H1 (cell line): ENCODE data around the gene PHACTR1. TPM values are rescaled to one million over a fixed set of nuclear protein-coding genes. Genes with fewer than 3 reads are reported as not detected.

Experiments
- CTCF ChIA-PET: fragments of 300-600 bp; sonication (Branson Sonifier 250); formaldehyde crosslinking; loops from one replicate; lab custom pipeline; 2021; ENCODE audit not compliant: partially characterized antibody; lab: Charles Lee
- POLR2A ChIA-PET: fragments of 300-600 bp; sonication (Branson Sonifier 250); formaldehyde crosslinking; loops from one replicate; lab custom pipeline; 2021; ENCODE audit warnings: inconsistent platforms; ENCODE audit not compliant: partially characterized antibody; lab: Charles Lee
- DNase-seq, 2 experiments: peaks; one replicate each; pipeline versions ENCODE4 v3.0.0 to v3.0.0-alpha.2; 2010 to 2022; ENCODE audit warnings: low spot score in 2 of 2, low read depth in 1 of 2, mixed read lengths in 1 of 2
- FAIRE-seq: peaks from 2 replicates; lab custom pipeline; 2011; peaks lifted over from hg19 to GRCh38; lab: Jason Lieb, UNC
- H2AFZ ChIP-seq: 2 replicates; pipeline ENCODE4 v1.8.1; 2012; ENCODE audit warnings: low read length, inconsistent platforms
- H2AK5ac ChIP-seq: 2 replicates; pipeline ENCODE4 v1.6.1; 2013; ENCODE audit warnings: low read depth, low read length
- H2BK120ac ChIP-seq: replicated peaks from 2 replicates; pipeline ENCODE3; 2013; ENCODE audit warnings: low read depth, low read length, inconsistent platforms
- H2BK12ac ChIP-seq: 2 replicates; pipeline ENCODE4 v1.6.1; 2013; ENCODE audit warnings: low read depth, low read length
- H2BK15ac ChIP-seq: 2 replicates; pipeline ENCODE4 v1.6.1; 2013; ENCODE audit warnings: low read length
- H2BK20ac ChIP-seq: 2 replicates; pipeline ENCODE4 v1.6.1; 2013; ENCODE audit warnings: low read length
- H2BK5ac ChIP-seq: 2 replicates; pipeline ENCODE4 v1.6.1; 2013; ENCODE audit warnings: low read depth, low read length
- H3K14ac ChIP-seq: 2 replicates; pipeline ENCODE4 v1.6.1; 2013; ENCODE audit warnings: inconsistent platforms; ENCODE audit not compliant: insufficient read length
- H3K18ac ChIP-seq: 2 replicates; pipeline ENCODE4 v1.6.1; 2013; ENCODE audit warnings: low read length; ENCODE audit errors: extremely low read depth
- H3K23ac ChIP-seq: 2 replicates; pipeline ENCODE4 v1.6.1; 2013; ENCODE audit warnings: inconsistent platforms; ENCODE audit not compliant: insufficient read length
- H3K23me2 ChIP-seq: 2 replicates; pipeline ENCODE4 v1.6.1; 2013; ENCODE audit warnings: low read depth, low read length
- H3K27ac ChIP-seq: 2 replicates; pipeline ENCODE4 v1.6.1; 2011; ENCODE audit warnings: low read depth, low read length, inconsistent platforms
- H3K27me3 ChIP-seq, 4 experiments: replicated peaks in 1 of 4; 1 replicate in 1 of 4; 2 replicates in 3 of 4; pipeline versions ENCODE4 v1.6.1 to v1.8.1; 2011 to 2013; ENCODE audit warnings: low read length in 3 of 4, mild to moderate bottlenecking in 3 of 4, inconsistent platforms in 2 of 4, mixed read lengths in 2 of 4, moderate library complexity in 1 of 4; ENCODE audit not compliant: control insufficient read depth in 3 of 4, insufficient read depth in 3 of 4; ENCODE audit errors: extremely low read depth in 1 of 4
- H3K36me3 ChIP-seq, 4 experiments: 2 replicates each; pipeline versions ENCODE4 v1.6.1 to v1.8.1; 2011 to 2013; ENCODE audit warnings: mild to moderate bottlenecking in 4 of 4, low read length in 3 of 4, moderate library complexity in 2 of 4, control low read depth in 1 of 4, inconsistent platforms in 1 of 4; ENCODE audit not compliant: insufficient read depth in 4 of 4, control insufficient read depth in 2 of 4
- H3K4ac ChIP-seq: replicated peaks from 2 replicates; pipeline ENCODE3; 2013; ENCODE audit warnings: low read length, low read depth, mixed read lengths, inconsistent platforms; ENCODE audit not compliant: insufficient read length
- H3K4me1 ChIP-seq, 4 experiments: replicated peaks in 1 of 4; 1 replicate in 1 of 4; 2 replicates in 3 of 4; pipeline versions ENCODE4 v1.6.1 to v1.8.1; 2011 to 2013; ENCODE audit warnings: low read length in 3 of 4, inconsistent platforms in 2 of 4, mixed read lengths in 1 of 4; ENCODE audit not compliant: insufficient read depth in 4 of 4, control insufficient read depth in 3 of 4
- H3K4me2 ChIP-seq, 2 experiments: 2 replicates each; pipeline versions ENCODE4 v1.6.1 to v1.8.1; 2011 to 2013; ENCODE audit warnings: low read depth in 2 of 2, low read length in 2 of 2, control low read depth in 1 of 2, inconsistent platforms in 1 of 2, mild to moderate bottlenecking in 1 of 2; ENCODE audit not compliant: insufficient read depth in 1 of 2
- H3K4me3 ChIP-seq, 4 experiments: fragments of 200-600, 300-600 bp in 1 of 4; sonication (generic), shearing (Covaris generic), sonication (Bioruptor Twin) in 1 of 4; 2 replicates each; pipeline versions ENCODE4 v1.5.1 to v1.8.1; 2011 to 2016; ENCODE audit warnings: low read length in 4 of 4, low read depth in 3 of 4, control low read depth in 2 of 4, inconsistent platforms in 2 of 4, mild to moderate bottlenecking in 2 of 4, mixed read lengths in 1 of 4, moderate library complexity in 1 of 4; ENCODE audit not compliant: insufficient read depth in 2 of 4; ENCODE audit errors: extremely low read depth in 1 of 4
- H3K56ac ChIP-seq: replicated peaks from 2 replicates; pipeline ENCODE3; 2013; ENCODE audit warnings: low read depth, mild to moderate bottlenecking, mixed read lengths, low read length, inconsistent platforms; ENCODE audit not compliant: insufficient read length
- H3K79me1 ChIP-seq: 2 replicates; pipeline ENCODE4 v1.6.1; 2013; ENCODE audit warnings: low read depth, low read length, control low read depth
- H3K79me2 ChIP-seq, 2 experiments: 2 replicates each; pipeline versions ENCODE4 v1.6.1 to v1.8.1; 2012 to 2013; ENCODE audit warnings: low read length in 2 of 2, mild to moderate bottlenecking in 2 of 2, inconsistent platforms in 1 of 2; ENCODE audit not compliant: insufficient read depth in 2 of 2, control insufficient read depth in 1 of 2
- H3K9ac ChIP-seq, 4 experiments: replicated peaks in 1 of 4; 1 replicate in 1 of 4; 2 replicates in 3 of 4; pipeline versions ENCODE4 v1.6.1 to v1.8.1; 2011 to 2013; ENCODE audit warnings: low read depth in 3 of 4, low read length in 3 of 4, control low read depth in 2 of 4, mild to moderate bottlenecking in 2 of 4, moderate library complexity in 2 of 4, inconsistent platforms in 1 of 4; ENCODE audit errors: extremely low read depth in 1 of 4
- H3K9me3 ChIP-seq, 2 experiments: 2 replicates each; pipeline versions ENCODE4 v1.6.1 to v1.8.1; 2012 to 2013; ENCODE audit warnings: mild to moderate bottlenecking in 2 of 2, moderate library complexity in 2 of 2, control low read depth in 1 of 2, inconsistent platforms in 1 of 2, low read depth in 1 of 2, low read length in 1 of 2, mixed read lengths in 1 of 2; ENCODE audit not compliant: insufficient read depth in 2 of 2
- H4K20me1 ChIP-seq, 2 experiments: replicated peaks in 1 of 2; 2 replicates each; pipeline versions ENCODE3 to v1.8.1; 2011 to 2013; ENCODE audit warnings: inconsistent platforms in 2 of 2, low read length in 2 of 2, mild to moderate bottlenecking in 1 of 2; ENCODE audit not compliant: insufficient read depth in 2 of 2, control insufficient read depth in 1 of 2
- H4K5ac ChIP-seq: 2 replicates; pipeline ENCODE4 v1.6.1; 2013; ENCODE audit warnings: low read length, low read depth, mixed read lengths, inconsistent platforms; ENCODE audit not compliant: insufficient read length
- H4K8ac ChIP-seq: 2 replicates; pipeline ENCODE4 v1.8.0; 2013; ENCODE audit warnings: mild to moderate bottlenecking, moderate library complexity, low read length, inconsistent platforms; ENCODE audit not compliant: insufficient read depth; ENCODE audit errors: extremely low read depth
- H4K91ac ChIP-seq: replicated peaks from 2 replicates; pipeline ENCODE3; 2013; ENCODE audit warnings: low read length, mixed read lengths, inconsistent platforms; ENCODE audit not compliant: insufficient read length
- ATF2 ChIP-seq: IDR thresholded peaks from 2 replicates; pipeline ENCODE4 v1.6.1; 2012; ENCODE audit warnings: low read length, inconsistent platforms
- ATF3 ChIP-seq: IDR thresholded peaks from 2 replicates; pipeline ENCODE4 v1.6.1; 2011; ENCODE audit warnings: low read depth, mild to moderate bottlenecking, low read length; ENCODE audit not compliant: insufficient read depth
- CREB1 ChIP-seq: IDR thresholded peaks from 2 replicates; pipeline ENCODE4 v1.6.1; 2012; ENCODE audit warnings: inconsistent platforms
- JUND ChIP-seq: IDR thresholded peaks from 2 replicates; pipeline ENCODE4 v1.6.1; 2011; ENCODE audit warnings: mild to moderate bottlenecking, improper control_type of control experiment, low read length
- RAD21 ChIP-seq, 2 experiments: IDR thresholded peaks in 1 of 2; conservative IDR thresholded peaks in 1 of 2; 2 replicates each; pipeline ENCODE4 v1.6.1; 2011; ENCODE audit warnings: low read depth in 2 of 2, low read length in 2 of 2, improper control_type of control experiment in 1 of 2, inconsistent platforms in 1 of 2, mild to moderate bottlenecking in 1 of 2, moderate library complexity in 1 of 2
- SIX5 ChIP-seq: IDR thresholded peaks from 2 replicates; pipeline ENCODE4 v1.6.1; 2011; ENCODE audit warnings: mild to moderate bottlenecking, low read depth, low read length
- SRF ChIP-seq: IDR thresholded peaks from 2 replicates; pipeline ENCODE4 v1.6.1; 2011; ENCODE audit warnings: mild to moderate bottlenecking, low read depth, low read length, moderate library complexity
- WGBS, 2 experiments: shearing (Covaris generic) in 1 of 2; methylation state at CpG; one replicate each; pipeline versions ENCODE4 v1.1.6 to v1.1.7; 2013 to 2015; ENCODE audit warnings: low lambda C conversion rate in 2 of 2, mixed read lengths in 2 of 2, inconsistent platforms in 1 of 2, low coverage in 1 of 2, missing lambda C conversion rate in 1 of 2; ENCODE audit not compliant: insufficient replicate concordance in 2 of 2, insufficient coverage in 1 of 2, insufficient read length in 1 of 2; ENCODE audit errors: extremely low coverage in 1 of 2, missing lambda C conversion rate in 1 of 2; 5-methylcytosine and 5-hydroxymethylcytosine counted together
- polyA plus RNA-seq, 7 experiments: library from polyadenylated mRNA; depleted of rRNA in 3 of 7; stranded (reverse) in 5 of 7; unstranded in 2 of 7; fragments of >200 nt in 5 of 7; fragments of 200-250 nt in 2 of 7; gene quantifications; 1 replicate in 5 of 7; 2 replicates in 1 of 7; 4 replicates in 1 of 7; pipeline versions ENCODE4 v1.2.1 to v1.2.3, GENCODE V29; 2011 to 2013; ENCODE audit warnings: missing spikeins in 2 of 7, mixed read lengths in 2 of 7
- total RNA-seq: library from RNA; stranded (reverse); fragmentation: NEBNext Ultra II Directional; extraction: Animal tissue kit (Norgen Biotek cat#: 25700); gene quantifications from 2 replicates; pipeline ENCODE4 v1.2.1, GENCODE V29; 2021

PHACTR1 gene
- total and polyA plus RNA-seq, 2 of the 8 experiments (the other 6 are each of a cell fraction or from before 2014, with no cell fraction given) = 3.9 to 17.1 TPM

GRCh38 chr6:13287104-13287503, 570.5 kb downstream of the PHACTR1 start:
- CTCF ChIA-PET = interaction anchor here (1.1 to 1.9 kb wide), 3 partner anchors 9 to 288 kb away, joined by 3 to 8 read pairs (median 7); partner anchors contain the start of gene SIRT5
- no peak overlapping the region for H3K4me3 ChIP-seq

More at GRCh38 chr6:13287104-13287503, 570.5 kb downstream of the PHACTR1 start:
- WGBS, 2 experiments = 89% methylated on average over 7 of the region's 7 CpGs; no CpG with 5 or more reads in 1 of the 2 experiments
- Histone ChIP-seq H2BK15ac (no peak overlapping the region), H2BK120ac (no peak overlapping the region), H2AFZ (no peak overlapping the region), H3K79me2 (no peaks in the 10 kb centered on the region), H3K4ac (no peak overlapping the region), H2BK12ac (no peak overlapping the region), H2BK20ac (no peak overlapping the region), H3K14ac (no peak overlapping the region), H3K79me1 (no peaks in the 10 kb centered on the region), H4K8ac (no peak overlapping the region), H2AK5ac (no peak overlapping the region), H4K5ac (no peak overlapping the region), H4K91ac (no peak overlapping the region), H3K23ac (no peak overlapping the region), H3K27ac (no peak overlapping the region), H3K4me1 (peaks cover 0 to 5% (median 4%) of the 10 kb centered on the region in 4 experiments; a peak in 2 of 7 replicates), H3K36me3 (peaks cover 0 to 54% (median 13%) of the 10 kb centered on the region in 4 experiments; a peak in 2 of 8 replicates), H3K23me2 (no peaks in the 10 kb centered on the region), H3K4me2 (no peak overlapping the region), H2BK5ac (no peak overlapping the region), H3K56ac (no peak overlapping the region), H3K27me3 (no peaks in the 10 kb centered on the region), H3K9me3 (peaks cover 14 to 17% of the 10 kb centered on the region in 2 experiments; a peak in 3 of 4 replicates), H3K18ac (no peak overlapping the region), H3K9ac (no peak overlapping the region), H4K20me1 (peaks cover 0 to 2% of the 10 kb centered on the region in 2 experiments)
- FAIRE-seq (no peak), DNase-seq (no peak)
- TF ChIP-seq CREB1 (no peak), ATF3 (no peak), JUND (no peak), SRF (no peak), RAD21 (IDR thresholded peaks at IDR 0.05 in 1 of 2, conservative IDR thresholded peaks at IDR 0.05 in 1 of 2; ENCODE audit: low read depth in 2 of 2, low read length in 2 of 2) (no peak), ATF2 (no peak), SIX5 (no peak)
- POLR2A ChIA-PET = interaction anchor here (0.8 to 1.5 kb wide), 5 partner anchors 9 to 328 kb away, joined by 3 to 8 read pairs (median 4); partner anchors contain the start of genes NOL7 and TBC1D7
